SK-N-SH (cell line): ENCODE data around the gene CDH4.

Experiments
- FOXM1 ChIP-seq: IDR thresholded peaks from 2 replicates; pipeline ENCODE4 v1.4.0; 2012; ENCODE audit warnings: low read depth, mild to moderate bottlenecking
- POLR2AphosphoS5 ChIP-seq: IDR thresholded peaks from 2 replicates; pipeline ENCODE4 v1.6.1; 2012; ENCODE audit warnings: low read depth, low read length
- REST ChIP-seq: IDR thresholded peaks from 2 replicates; pipeline ENCODE4 v1.6.1; 2012; ENCODE audit warnings: mild to moderate bottlenecking, low read depth, low read length, moderate library complexity
- USF2 ChIP-seq: fragments of 150-350 bp; IDR thresholded peaks from 2 replicates; pipeline ENCODE4 v1.6.1; 2017; ENCODE audit warnings: antibody characterized with exemption, low read length, low read depth, borderline replicate concordance

- TF ChIP-seq FOXM1: no peak
- no peak for TF ChIP-seq REST
- TF ChIP-seq POLR2AphosphoS5: no peak
- TF ChIP-seq USF2: no peak
These were observed 28.9 kb upstream of the CDH4 start for GRCh38 chr20:61223121-61223520.
